Testis (tissue), 3 donors: Measurements from ENCODE around the gene PIH1D1. TPM values are rescaled to one million over a fixed set of nuclear protein-coding genes. Genes with fewer than 3 reads are reported as not detected.

Source experiments
- DNase-seq: peaks from one replicate; pipeline ENCODE4 v3.0.0-alpha.2; 2019
- H3K27ac ChIP-seq, 2 donors: fragments of 200-600 bp; sonication (generic); one replicate each; pipeline ENCODE4 v1.5.1; 2019
- H3K27me3 ChIP-seq: fragments of 200-600 bp; sonication (generic); one replicate; pipeline ENCODE4 v1.5.1; 2019
- H3K36me3 ChIP-seq: fragments of 200-600 bp; sonication (generic); one replicate; pipeline ENCODE4 v1.5.1; 2017; ENCODE audit warnings: low read depth; ENCODE audit errors: missing control alignments
- H3K4me1 ChIP-seq: fragments of 200-600 bp; sonication (generic); one replicate; pipeline ENCODE4 v1.5.1; 2019
- H3K4me3 ChIP-seq, 2 donors: fragments of 200-600 bp; sonication (generic); one replicate each; pipeline ENCODE4 v1.5.1; 2017 to 2019
- H3K9me3 ChIP-seq: fragments of 200-600 bp; sonication (generic); one replicate; pipeline ENCODE4 v1.5.1; 2017
- POLR2A ChIP-seq: fragments of 450-650 bp; IDR thresholded peaks from one replicate; pipeline ENCODE4 v1.6.1; 2017; ENCODE audit warnings: antibody characterized with exemption, mild to moderate bottlenecking, moderate library complexity
- WGBS, 2 donors: methylation state at CpG; one replicate each; pipeline ENCODE4 v1.1.5; 2018; 5-methylcytosine and 5-hydroxymethylcytosine counted together
- intact Hi-C: fragments of 100-400 bp; cut with DNase I; formaldehyde crosslinking; loops from one replicate; pipeline ENCODE4 v1.15.1; 2023; ENCODE audit warnings: low total_unique reads
- polyA plus RNA-seq: library from polyadenylated mRNA; stranded (reverse); fragments of 350-450 nt; fragmentation: Illumina TruSeq; extraction: RNeasy Lipid Tissue Mini Kit (QIAGEN cat#74804); gene quantifications from one replicate; pipeline ENCODE4 v1.2.3, GENCODE V29; 2014; ENCODE audit warnings: low read depth, low replicate concordance; ENCODE audit not compliant: insufficient read depth
- total RNA-seq, 2 donors: library from RNA; depleted of rRNA; stranded (reverse); fragments of >200 nt; gene quantifications; one replicate each; pipeline ENCODE4 v1.2.3, GENCODE V29; 2016
- TF ChIP-seq, protein P1 (sequence below), 3 experiments: fragments of 450-650 bp in 2 of 3; fragments of 200-600 bp in 1 of 3; sonication (generic) in 1 of 3; IDR thresholded peaks; one replicate each; pipeline ENCODE4 v1.5.1; 2016 to 2019; ENCODE audit warnings: antibody characterized with exemption in 3 of 3, mild to moderate bottlenecking in 2 of 3, moderate library complexity in 1 of 3

Gene PIH1D1
- total and polyA plus RNA-seq, 3 donors from 2014 or later = 45.9 to 55.3 (median 49.6) TPM

DNA sequence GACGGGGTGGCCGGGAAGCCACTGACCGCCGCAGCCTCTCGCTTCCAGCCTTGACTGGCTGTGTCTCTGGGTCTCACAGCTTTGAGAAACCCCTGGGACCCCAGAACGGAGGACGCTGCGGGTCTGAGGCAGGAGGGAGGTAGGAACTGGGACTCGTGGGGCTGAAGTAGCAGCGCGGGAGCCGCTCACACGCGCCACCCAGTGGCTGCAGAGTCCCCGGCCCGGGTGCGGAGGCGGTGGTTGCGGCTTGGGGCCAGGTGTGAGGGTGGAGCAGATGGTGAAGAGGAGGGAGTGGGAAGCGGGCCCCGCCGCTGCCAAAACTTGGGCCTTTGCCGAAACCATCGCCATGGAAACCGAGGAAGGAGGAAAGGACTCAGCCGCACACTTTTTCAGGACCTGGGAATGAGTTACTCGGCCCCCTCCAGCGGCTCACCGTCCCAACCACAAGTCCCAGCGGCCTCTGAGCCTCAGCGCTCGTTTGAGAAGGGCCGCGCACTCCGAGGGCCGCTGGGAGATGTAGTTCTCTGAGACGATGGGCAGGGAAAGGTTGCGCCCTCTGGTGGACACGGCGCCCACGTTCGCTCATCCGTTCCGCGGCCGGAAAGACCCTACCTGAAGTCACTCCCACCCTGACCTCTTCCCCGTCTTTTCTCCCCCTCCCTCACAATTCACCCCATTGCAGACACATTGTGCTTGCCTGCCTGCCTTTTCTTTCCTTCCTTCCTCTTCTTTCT, 8.1 kb downstream of the PIH1D1 start:
- Histone ChIP-seq H3K4me3 (peak overlapping the region; percentile 42 to 64), H3K9me3 (no peaks in the 10 kb centered on the region), H3K27me3 (no peaks in the 10 kb centered on the region), H3K4me1 (peaks cover 11% of the 10 kb centered on the region), H3K27ac (peak overlapping the region; percentile 74 to 77), H3K36me3 (no peaks in the 10 kb centered on the region)
- WGBS, 2 donors = 0 to 1% methylated on average over 45 to 47 of the region's 47 CpGs
- peak; percentile 98 for DNase-seq
- TF ChIP-seq POLR2A = no peak
- TF ChIP-seq, protein P1, sequence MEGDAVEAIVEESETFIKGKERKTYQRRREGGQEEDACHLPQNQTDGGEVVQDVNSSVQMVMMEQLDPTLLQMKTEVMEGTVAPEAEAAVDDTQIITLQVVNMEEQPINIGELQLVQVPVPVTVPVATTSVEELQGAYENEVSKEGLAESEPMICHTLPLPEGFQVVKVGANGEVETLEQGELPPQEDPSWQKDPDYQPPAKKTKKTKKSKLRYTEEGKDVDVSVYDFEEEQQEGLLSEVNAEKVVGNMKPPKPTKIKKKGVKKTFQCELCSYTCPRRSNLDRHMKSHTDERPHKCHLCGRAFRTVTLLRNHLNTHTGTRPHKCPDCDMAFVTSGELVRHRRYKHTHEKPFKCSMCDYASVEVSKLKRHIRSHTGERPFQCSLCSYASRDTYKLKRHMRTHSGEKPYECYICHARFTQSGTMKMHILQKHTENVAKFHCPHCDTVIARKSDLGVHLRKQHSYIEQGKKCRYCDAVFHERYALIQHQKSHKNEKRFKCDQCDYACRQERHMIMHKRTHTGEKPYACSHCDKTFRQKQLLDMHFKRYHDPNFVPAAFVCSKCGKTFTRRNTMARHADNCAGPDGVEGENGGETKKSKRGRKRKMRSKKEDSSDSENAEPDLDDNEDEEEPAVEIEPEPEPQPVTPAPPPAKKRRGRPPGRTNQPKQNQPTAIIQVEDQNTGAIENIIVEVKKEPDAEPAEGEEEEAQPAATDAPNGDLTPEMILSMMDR (IDR thresholded peaks at IDR 0.05) = peak; percentile 71 to 93 (median 80)
- intact Hi-C loops = loop anchor here (10.0 kb wide), 1 partner anchor 49 kb away; no protein-coding TSS in a partner anchor

DNA sequence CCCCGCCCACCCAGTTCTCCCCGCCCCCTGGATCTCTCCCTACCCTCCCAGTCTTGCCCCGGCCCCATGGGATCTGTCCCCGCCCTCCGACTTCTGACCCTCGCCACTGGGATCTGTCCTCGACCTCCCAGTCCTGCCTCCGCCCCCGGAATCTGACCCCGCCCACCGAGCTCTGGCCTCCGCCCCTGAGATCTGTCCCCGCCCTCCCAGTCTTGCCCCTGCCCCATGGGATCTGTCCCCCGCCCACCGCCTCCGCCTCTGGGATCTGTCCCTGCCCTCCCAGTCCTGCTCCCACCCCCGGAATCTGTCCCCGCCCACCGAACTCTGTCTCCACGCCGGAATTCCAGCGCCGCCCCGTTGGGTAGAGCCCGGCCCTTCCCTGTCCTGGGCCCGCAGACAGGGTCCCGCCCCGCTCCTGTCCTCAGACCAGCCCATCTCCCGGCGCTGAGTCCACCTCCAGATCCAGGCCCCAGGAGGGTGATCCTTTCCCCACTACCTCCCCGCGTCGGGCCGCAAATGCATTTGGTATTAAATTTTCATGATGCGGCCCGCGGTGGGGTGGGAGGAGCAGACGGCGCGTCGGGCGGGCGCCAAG, 8.7 kb downstream of the PIH1D1 start:
- Histone ChIP-seq H3K4me3 (peak overlapping the region; percentile 42 to 64), H3K4me1 (peaks cover 11% of the 10 kb centered on the region), H3K27ac (peak overlapping the region; percentile 74 to 77), H3K36me3 (no peaks in the 10 kb centered on the region), H3K9me3 (no peaks in the 10 kb centered on the region), H3K27me3 (no peaks in the 10 kb centered on the region)
- 2% methylated on average over 40 to 41 of the region's 43 CpGs for WGBS, 2 donors
- no peak for TF ChIP-seq POLR2A
- TF ChIP-seq, protein P1 (IDR thresholded peaks at IDR 0.05) = no peak
- DNase-seq = peak; percentile 89
- intact Hi-C loops = loop anchor here (10.0 kb wide), 1 partner anchor 48 kb away; no protein-coding TSS in a partner anchor

DNA sequence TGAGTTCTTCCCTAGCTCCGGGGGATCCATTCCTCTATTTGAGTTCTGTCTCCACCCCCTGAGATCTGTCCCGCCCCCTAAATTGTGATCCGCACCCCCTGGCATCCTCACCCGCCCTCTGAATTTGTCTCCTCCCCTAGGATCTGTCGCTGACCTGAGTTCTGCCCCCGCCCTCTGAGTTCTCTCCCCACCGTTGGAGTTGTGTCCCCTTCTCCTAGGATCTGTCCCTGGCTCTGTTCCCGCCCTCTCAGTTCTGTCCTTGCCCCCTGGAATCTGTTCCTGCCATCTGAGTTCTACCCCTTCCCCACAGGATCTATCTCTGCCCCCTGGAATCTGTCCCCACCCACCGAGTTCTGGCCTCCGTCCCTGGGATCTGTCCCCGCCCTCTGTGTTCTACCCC, 9.3 kb downstream of the PIH1D1 start:
- Histone ChIP-seq H3K36me3 (no peaks in the 10 kb centered on the region), H3K4me1 (peaks cover 11% of the 10 kb centered on the region), H3K9me3 (no peaks in the 10 kb centered on the region), H3K27me3 (no peaks in the 10 kb centered on the region), H3K27ac (peak overlapping the region in 1 of 2 donors; percentile 77), H3K4me3 (peak overlapping the region in 1 of 2 donors; percentile 64)
- DNase-seq = peak; percentile 41
- intact Hi-C loops = loop anchor here (10.0 kb wide), 1 partner anchor 48 kb away; no protein-coding TSS in a partner anchor
- 2 to 5% methylated on average over 11 of the region's 11 CpGs for WGBS, 2 donors
- TF ChIP-seq POLR2A = no peak
- TF ChIP-seq, protein P1 (IDR thresholded peaks at IDR 0.05) = no peak

DNA sequence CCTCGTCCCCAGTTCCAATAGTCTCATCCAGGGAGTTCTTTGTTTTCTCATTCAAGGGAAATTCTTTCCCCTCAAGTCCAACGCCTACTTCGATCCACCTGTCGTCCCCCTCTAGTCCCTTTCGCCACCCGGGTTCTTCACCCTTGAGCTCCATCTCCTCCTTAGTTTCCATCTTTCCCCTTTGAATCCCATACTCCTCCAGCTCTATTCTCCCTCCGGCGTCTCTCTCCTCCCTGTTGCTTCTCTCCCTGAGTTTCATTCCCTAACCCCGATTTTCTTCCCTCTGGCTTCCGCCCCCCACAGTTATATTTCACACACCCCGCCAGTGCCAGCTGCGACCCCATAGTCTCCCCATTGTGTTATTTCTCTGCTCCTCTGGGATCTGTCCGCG, 9.7 kb downstream of the PIH1D1 start:
- Histone ChIP-seq H3K36me3 (no peaks in the 10 kb centered on the region), H3K4me3 (no peak overlapping the region), H3K27me3 (no peaks in the 10 kb centered on the region), H3K9me3 (no peaks in the 10 kb centered on the region), H3K4me1 (peaks cover 11% of the 10 kb centered on the region), H3K27ac (peak overlapping the region in 1 of 2 donors; percentile 77)
- TF ChIP-seq, protein P1 (IDR thresholded peaks at IDR 0.05) = no peak
- TF ChIP-seq POLR2A = no peak
- WGBS, 2 donors = 11 to 20% methylated on average over 14 of the region's 14 CpGs
- intact Hi-C loops = loop anchor here (10.0 kb wide), 1 partner anchor 47 kb away; no protein-coding TSS in a partner anchor
- DNase-seq = no peak
